ENCODE measurements around the gene ZFPL1.

DNA sequence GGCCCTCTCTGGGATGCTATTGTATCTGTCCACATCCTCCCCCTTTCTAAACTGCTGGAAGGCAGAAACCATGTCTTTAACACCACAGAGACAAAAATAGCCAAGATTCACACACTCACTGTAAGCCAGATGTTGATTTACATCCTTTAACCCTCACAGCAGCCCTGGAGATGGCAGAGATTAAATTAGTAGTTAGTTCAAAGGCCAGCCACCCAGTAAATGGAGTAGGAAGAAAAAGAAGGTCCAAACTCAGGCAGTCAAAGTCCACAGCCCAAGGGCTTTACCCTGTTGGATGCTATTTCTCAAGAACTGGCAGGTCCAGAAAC, 35.6 kb downstream of the ZFPL1 start:
- TF ChIP-seq POLR2A (IDR thresholded peaks at IDR 0.05) = no peak
- no peak for TF ChIP-seq CTCF (IDR thresholded peaks at IDR 0.05)
